A549 treated with DMSO at 1 μM for 4 hours (cell line): ENCODE measurements around the gene SOWAHC. TPM values are rescaled to one million over a fixed set of nuclear protein-coding genes. Genes with fewer than 3 reads are reported as not detected.

ENCODE experiments used
- total RNA-seq: library from RNA; stranded (reverse); fragments of 200-300 nt; extraction: Qiagen RNA extraction; gene quantifications from 5 replicates; pipeline ENCODE4 v1.2.3, GENCODE V29; 2022; ENCODE audit warnings: low read depth

The SOWAHC gene, protein sequence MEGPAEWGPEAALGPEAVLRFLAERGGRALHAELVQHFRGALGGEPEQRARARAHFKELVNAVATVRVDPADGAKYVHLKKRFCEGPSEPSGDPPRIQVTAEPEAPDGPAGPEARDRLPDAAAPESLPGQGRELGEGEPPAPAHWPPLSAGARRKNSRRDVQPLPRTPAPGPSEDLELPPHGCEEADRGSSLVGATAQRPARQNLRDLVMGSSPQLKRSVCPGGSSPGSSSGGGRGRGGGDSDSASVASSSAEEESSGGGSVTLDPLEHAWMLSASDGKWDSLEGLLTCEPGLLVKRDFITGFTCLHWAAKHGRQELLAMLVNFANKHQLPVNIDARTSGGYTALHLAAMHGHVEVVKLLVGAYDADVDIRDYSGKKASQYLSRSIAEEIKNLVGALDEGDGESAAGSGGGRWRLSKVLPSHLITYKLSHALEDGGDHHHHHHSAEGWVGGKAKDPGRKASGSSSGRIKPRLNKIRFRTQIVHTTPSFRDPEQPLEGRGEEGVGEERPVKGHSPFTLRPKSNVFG
- 18.9 to 23.7 TPM (median 21.1 TPM) in 5 replicates for total RNA-seq

GRCh38 chr2:109613922-109614714 is at the start of gene SOWAHC, which contains the start of gene SEPTIN10:
TSS of gene SOWAHC (plus strand) at chr2:109614364. CDS start at chr2:109614490, 126 bp downstream.
TSS of gene SEPTIN10 (minus strand) at chr2:109613966. CDS start at chr2:109613827, 139 bp downstream.

Other genes starting within 250 kb of the SOWAHC start
- 46.6 to 73.0 TPM (median 61.4 TPM) in 5 replicates for gene SEPTIN10, start 398 bp upstream of the SOWAHC start, total RNA-seq
- 5.3 to 11.6 TPM (median 8.0 TPM) in 5 replicates for gene RGPD5, start 179.9 kb downstream of the SOWAHC start, total RNA-seq